Tibial artery (tissue), 4 donors: ENCODE measurements around the gene ZNF239.

Experiments used
- DNase-seq, 2 donors: peaks; one replicate each; pipeline ENCODE4 v3.0.0-alpha.2; 2019
- H3K27ac ChIP-seq, 2 donors: fragments of 200-600 bp; sonication (generic) in 1 of 2; 1 replicate in 1 of 2; 2 replicates in 1 of 2; pipeline ENCODE4 v1.5.1; 2018 to 2019; ENCODE audit warnings: mild to moderate bottlenecking in 1 of 2
- H3K27me3 ChIP-seq, 2 donors: fragments of 200-600 bp; sonication (generic) in 1 of 2; one replicate each; pipeline versions ENCODE4 v1.5.1 to v1.6.0; 2016 to 2019
- H3K36me3 ChIP-seq, 3 donors: fragments of 200-600 bp; sonication (generic) in 2 of 3; one replicate each; pipeline ENCODE4 v1.5.1; 2016 to 2019; ENCODE audit warnings: mild to moderate bottlenecking in 2 of 3
- H3K4me1 ChIP-seq, 4 donors: fragments of 200-600 bp; sonication (generic) in 2 of 4; 1 replicate in 3 of 4; 2 replicates in 1 of 4; pipeline ENCODE4 v1.5.1; 2016 to 2019
- H3K4me3 ChIP-seq, 2 donors: fragments of 200-600 bp; sonication (generic) in 1 of 2; 1 replicate in 1 of 2; 2 replicates in 1 of 2; pipeline ENCODE4 v1.5.1; 2018 to 2019; ENCODE audit warnings: mild to moderate bottlenecking in 2 of 2
- H3K9me3 ChIP-seq, 3 donors: fragments of 200-600 bp; sonication (generic) in 1 of 3; one replicate each; pipeline ENCODE4 v1.5.1; 2016 to 2019
- CTCF ChIP-seq, 2 experiments: fragments of 200-600 bp in 1 of 2; fragments of 450-650 bp in 1 of 2; IDR thresholded peaks; one replicate each; pipeline ENCODE4 v1.5.1; 2017 to 2019; ENCODE audit warnings: antibody characterized with exemption in 2 of 2, mild to moderate bottlenecking in 1 of 2, moderate library complexity in 1 of 2
- intact Hi-C: fragments of 100-400 bp; cut with DNase I; formaldehyde crosslinking; loops from one replicate; pipeline ENCODE4 v1.15.0; 2023; ENCODE audit warnings: low total_unique reads

The ZNF239 gene

GRCh38 chr10:43574001-43574892 lies at the start of gene ZNF239:
Gene ZNF239 (minus strand): TSS chr10:43574616. CDS start chr10:43558079, 16,537 bp downstream.
- peaks cover 0 to 9% (median 6%) of the 10 kb centered on the region in 3 donors for H3K36me3 ChIP-seq
- H3K9me3 ChIP-seq: no peaks in the 10 kb centered on the region
- intact Hi-C loops: no loop called here
- TF ChIP-seq CTCF (IDR thresholded peaks at IDR 0.05): no peak
- peak within 1 kb of the TSS; percentile 71 to 84 for H3K27ac ChIP-seq
- peak within 1 kb of the TSS; percentile 61 to 80 for H3K4me3 ChIP-seq
- DNase-seq: peak; percentile 91 to 94
- H3K27me3 ChIP-seq: no peaks in the 10 kb centered on the region
- H3K4me1 ChIP-seq: peaks cover 0 to 10% (median 5%) of the 10 kb centered on the region in 4 donors

GRCh38 chr10:43623351-43623750 lies 48.9 kb upstream of the ZNF239 start:
- intact Hi-C loops: no loop called here
- no peak for DNase-seq
- H3K4me1 ChIP-seq: no peaks in the 10 kb centered on the region
- H3K4me3 ChIP-seq: peak overlapping the region; percentile 23 to 25
- H3K9me3 ChIP-seq: peaks cover 0 to 4% (median 3%) of the 10 kb centered on the region in 3 donors
- no peak for TF ChIP-seq CTCF (IDR thresholded peaks at IDR 0.05)
- H3K36me3 ChIP-seq: no peaks in the 10 kb centered on the region
- H3K27me3 ChIP-seq: no peaks in the 10 kb centered on the region
- H3K27ac ChIP-seq: no peak overlapping the region

GRCh38 chr10:43622038-43622437 lies 47.6 kb upstream of the ZNF239 start:
- Histone ChIP-seq H3K36me3 (peaks cover 2 to 6% (median 4%) of the 10 kb centered on the region in 3 donors), H3K9me3 (peaks cover 0 to 13% (median 3%) of the 10 kb centered on the region in 3 donors), H3K27me3 (no peaks in the 10 kb centered on the region), H3K27ac (no peak overlapping the region), H3K4me1 (no peaks in the 10 kb centered on the region), H3K4me3 (no peak overlapping the region)
- no peak for DNase-seq
- intact Hi-C loops: no loop called here
- no peak for TF ChIP-seq CTCF (IDR thresholded peaks at IDR 0.05)

- Histone ChIP-seq H3K9me3 (peaks cover 0 to 26% (median 7%) of the 10 kb centered on the region in 3 donors), H3K4me1 (no peaks in the 10 kb centered on the region), H3K27ac (no peak overlapping the region), H3K36me3 (peaks cover 27 to 32% (median 29%) of the 10 kb centered on the region in 3 donors), H3K4me3 (no peak overlapping the region), H3K27me3 (no peaks in the 10 kb centered on the region)
- intact Hi-C loops: no loop called here
- TF ChIP-seq CTCF (IDR thresholded peaks at IDR 0.05): no peak
- no peak for DNase-seq
Observed at GRCh38 chr10:43619368-43619767, 45.0 kb upstream of the ZNF239 start.

GRCh38 chr10:43616697-43617370 lies 42.4 kb upstream of the ZNF239 start:
- Histone ChIP-seq H3K27ac (no peak overlapping the region), H3K36me3 (peaks cover 38 to 46% (median 42%) of the 10 kb centered on the region in 3 donors), H3K4me1 (no peaks in the 10 kb centered on the region), H3K27me3 (no peaks in the 10 kb centered on the region), H3K9me3 (peaks cover 0 to 26% (median 7%) of the 10 kb centered on the region in 3 donors), H3K4me3 (no peak overlapping the region)
- TF ChIP-seq CTCF (IDR thresholded peaks at IDR 0.05): no peak
- DNase-seq: no peak
- intact Hi-C loops: no loop called here
